ENCODE results near the gene SGCA. TPM values are rescaled to one million over a fixed set of nuclear protein-coding genes. Genes with fewer than 3 reads are reported as not detected.

Gene SGCA
- total RNA-seq, 1 experiment from 2014 or later = not detected

GRCh38 chr17:50205111-50205962, 39.5 kb downstream of the SGCA start:
- ATAC-seq (no peak), DNase-seq (no peak)
- Histone ChIP-seq H3K79me2 (ENCODE audit: low read length) (no peaks in the 10 kb centered on the region), H3K4me2 (ENCODE audit: low read length) (no peak overlapping the region), H3K4me3 (ENCODE audit: low read length) (no peak overlapping the region), H3K9me3 (ENCODE audit: low read length) (no peaks in the 10 kb centered on the region), H3K27ac (ENCODE audit: low read length) (no peak overlapping the region), H2AFZ (ENCODE audit: low read length) (no peak overlapping the region), H3F3A (ENCODE audit: low read length, unreplicated experiment) (no peaks in the 10 kb centered on the region), H3K9me2 (replicated peaks; ENCODE audit: low read length) (no peaks in the 10 kb centered on the region), H3K9ac (ENCODE audit: low read length) (no peak overlapping the region), H4K20me1 (ENCODE audit: low read length) (no peaks in the 10 kb centered on the region), H3K27me3 (ENCODE audit: low read length) (0 out of 2 replicates have a peak, but pooled peaks cover 6% of the 10 kb centered on the region), H3K36me3 (ENCODE audit: low read depth, low read length) (no peaks in the 10 kb centered on the region), H3K4me1 (ENCODE audit: insufficient read depth, low read length) (peaks cover 13% of the 10 kb centered on the region)
- intact Hi-C loops (cut with micrococcal nuclease) = no loop called here
- CTCF ChIA-PET = no interaction called here
- BruUV-seq (replicated peaks) = no TSS peak
- TF ChIP-seq EZH2phosphoT487 (IDR thresholded peaks at IDR 0.05; ENCODE audit: borderline replicate concordance, low read length) (no peak), EZH2 (IDR thresholded peaks at IDR 0.05; ENCODE audit: low read length, unreplicated experiment) (no peak), CTCF (conservative IDR thresholded peaks at IDR 0.05; ENCODE audit: low read depth, low read length) (no peak)
- POLR2A ChIA-PET (ENCODE audit: unreplicated experiment) = interaction anchor here (0.6 kb wide), 2 partner anchors 53 to 63 kb away, joined by 3 to 7 read pairs; no protein-coding TSS in a partner anchor

- BruUV-seq (replicated peaks) = no TSS peak
- Histone ChIP-seq H3K4me2 (ENCODE audit: low read length) (no peak overlapping the region), H3K9ac (ENCODE audit: low read length) (no peak overlapping the region), H3K9me2 (replicated peaks; ENCODE audit: low read length) (no peaks in the 10 kb centered on the region), H3K4me1 (ENCODE audit: insufficient read depth, low read length) (peaks cover 18% of the 10 kb centered on the region), H3K9me3 (ENCODE audit: low read length) (no peaks in the 10 kb centered on the region), H4K20me1 (ENCODE audit: low read length) (no peaks in the 10 kb centered on the region), H3K79me2 (ENCODE audit: low read length) (no peaks in the 10 kb centered on the region), H3F3A (ENCODE audit: low read length, unreplicated experiment) (no peaks in the 10 kb centered on the region), H3K36me3 (ENCODE audit: low read depth, low read length) (no peaks in the 10 kb centered on the region), H3K27ac (ENCODE audit: low read length) (no peak overlapping the region), H2AFZ (ENCODE audit: low read length) (no peak overlapping the region), H3K4me3 (ENCODE audit: low read length) (no peak overlapping the region), H3K27me3 (ENCODE audit: low read length) (0 out of 2 replicates have a peak, but pooled peaks cover 6% of the 10 kb centered on the region)
- ChIA-PET POLR2A (ENCODE audit: unreplicated experiment) (interaction anchor here (0.6 kb wide), 1 partner anchor 62 kb away, joined by 7 read pairs; no protein-coding TSS in a partner anchor), CTCF (no interaction called here)
- ATAC-seq (no peak), DNase-seq (no peak)
- TF ChIP-seq EZH2 (IDR thresholded peaks at IDR 0.05; ENCODE audit: low read length, unreplicated experiment) = no peak
- TF ChIP-seq EZH2phosphoT487 (IDR thresholded peaks at IDR 0.05; ENCODE audit: borderline replicate concordance, low read length) = no peak
- no peak for TF ChIP-seq CTCF (conservative IDR thresholded peaks at IDR 0.05; ENCODE audit: low read depth, low read length)
- intact Hi-C loops (cut with micrococcal nuclease) = no loop called here
Measured at GRCh38 chr17:50205963-50206505, 40.2 kb downstream of the SGCA start.
